A549 (cell line): ENCODE data around the gene BRPF3. TPM values are rescaled to one million over a fixed set of nuclear protein-coding genes. Genes with fewer than 3 reads are reported as not detected.
"Not testable (repeated sequence)": the region's sequence is repeated elsewhere in the genome, so short reads cannot be mapped to it uniquely, and the experiment has no call there.

Experiments used
- ATAC-seq, 2 experiments: fragments of 200-7000 bp in 1 of 2; fragments of >200 bp in 1 of 2; cut with Nextera tagmentation in 1 of 2; cut with Tn5 transposase in 1 of 2; 3 replicates each; pipeline versions ENCODE4 v1.8.0 to v1.9.1; 2018 to 2020; ENCODE audit warnings: mild to moderate bottlenecking in 1 of 2, moderate library complexity in 1 of 2
- CTCF ChIA-PET: fragments of 300-600 bp; sonication (Branson Sonifier 250); formaldehyde crosslinking; extraction: SDS; loops from one replicate; lab custom pipeline; 2021; ENCODE audit warnings: antibody characterized with exemption, inconsistent platforms; lab: Yijun Ruan, JAX
- POLR2A ChIA-PET: fragments of 350-600 bp; formaldehyde crosslinking; extraction: SDS; loops from one replicate; lab custom pipeline; 2021; ENCODE audit warnings: antibody characterized with exemption, inconsistent platforms; lab: Yijun Ruan, JAX
- DNase-seq, 2 experiments: peaks; one replicate each; pipeline versions ENCODE4 v3.0.0 to v3.0.0-alpha.2; 2011 to 2016; ENCODE audit warnings: low read depth in 1 of 2, low spot score in 1 of 2
- FAIRE-seq: peaks from 2 replicates; lab custom pipeline; 2011; peaks lifted over from hg19 to GRCh38; lab: Jason Lieb, UNC
- H3K27ac ChIP-seq, 2 experiments: fragments of >200 bp; sonication (Bioruptor Twin); formaldehyde crosslinking; 3 replicates each; pipeline ENCODE4 v1.5.1; 2016 to 2017
- H3K4me1 ChIP-seq: fragments of >200 bp; sonication (Bioruptor Twin); formaldehyde crosslinking; 3 replicates; pipeline ENCODE4 v1.6.1; 2016
- H3K4me2 ChIP-seq: fragments of >200 bp; sonication (Bioruptor Twin); formaldehyde crosslinking; 3 replicates; pipeline ENCODE4 v1.6.1; 2016
- H3K4me3 ChIP-seq: fragments of >200 bp; sonication (Bioruptor Twin); formaldehyde crosslinking; 3 replicates; pipeline ENCODE4 v1.5.1; 2016
- H3K9me3 ChIP-seq: fragments of >200 bp; sonication (Bioruptor Twin); formaldehyde crosslinking; 3 replicates; pipeline ENCODE4 v1.6.1; 2016
- CBX2 ChIP-seq: fragments of 200-600 bp; sonication (generic); IDR thresholded peaks from 2 replicates; pipeline ENCODE4 v1.6.1; 2016; ENCODE audit warnings: low read depth, mild to moderate bottlenecking, borderline replicate concordance
- CEBPB ChIP-seq, 2 experiments: fragments of >200 bp in 1 of 2; sonication (Bioruptor Twin) in 1 of 2; formaldehyde crosslinking in 1 of 2; IDR thresholded peaks; 2 replicates each; pipeline ENCODE4 v1.6.1; 2012 to 2016
- EP300 ChIP-seq, 2 experiments: fragments of >200 bp; sonication (Bioruptor Twin); formaldehyde crosslinking; IDR thresholded peaks; 2 replicates in 1 of 2; 3 replicates in 1 of 2; pipeline ENCODE4 v1.6.1; 2016 to 2017
- ESRRA ChIP-seq: fragments of 150-350 bp; IDR thresholded peaks from 2 replicates; pipeline ENCODE4 v1.6.1; 2014; ENCODE audit warnings: mild to moderate bottlenecking, low read length, borderline replicate concordance
- FOSL2 ChIP-seq, 2 experiments: fragments of 450-650 bp in 1 of 2; fragments of >200 bp in 1 of 2; sonication (Bioruptor Twin) in 1 of 2; formaldehyde crosslinking; IDR thresholded peaks; 2 replicates each; pipeline versions ENCODE4 v1.5.0 to v1.6.1; 2016 to 2020; ENCODE audit warnings: mild to moderate bottlenecking in 1 of 2, moderate library complexity in 1 of 2
- FOXS1 ChIP-seq: fragments of 250-450 bp; sonication (Bioruptor Pico); IDR thresholded peaks from 2 replicates; pipeline ENCODE4 v1.5.0; 2020; ENCODE audit warnings: mild to moderate bottlenecking, moderate library complexity
- GATA3 ChIP-seq: IDR thresholded peaks from 2 replicates; pipeline ENCODE4 v1.6.1; 2012; ENCODE audit warnings: borderline replicate concordance
- HOXA7 ChIP-seq: fragments of 250-450 bp; sonication (Bioruptor Pico); IDR thresholded peaks from 2 replicates; pipeline ENCODE4 v1.5.0; 2020; ENCODE audit warnings: mild to moderate bottlenecking, moderate library complexity
- JUN ChIP-seq, 2 experiments: fragments of >200 bp; sonication (Bioruptor Twin); formaldehyde crosslinking; IDR thresholded peaks; 2 replicates in 1 of 2; 3 replicates in 1 of 2; pipeline ENCODE4 v1.6.1; 2016 to 2017
- JUNB ChIP-seq: fragments of >200 bp; sonication (Bioruptor Twin); formaldehyde crosslinking; IDR thresholded peaks from 2 replicates; pipeline ENCODE4 v1.6.1; 2016
- KDM1A ChIP-seq: fragments of 200-600 bp; sonication (generic); IDR thresholded peaks from 2 replicates; pipeline ENCODE4 v1.6.1; 2016; ENCODE audit warnings: low read depth, mild to moderate bottlenecking
- NPAS2 ChIP-seq: fragments of 250-450 bp; sonication (Bioruptor Pico); IDR thresholded peaks from 2 replicates; pipeline ENCODE4 v1.8.0; 2022; ENCODE audit warnings: mild to moderate bottlenecking, moderate library complexity, borderline replicate concordance
- PHF8 ChIP-seq: fragments of 200-600 bp; sonication (generic); IDR thresholded peaks from 2 replicates; pipeline ENCODE4 v1.6.1; 2016; ENCODE audit warnings: low read depth, mild to moderate bottlenecking, antibody characterized with exemption, moderate library complexity, borderline replicate concordance
- POLR2AphosphoS2 ChIP-seq: conservative IDR thresholded peaks from 2 replicates; pipeline ENCODE4 v1.6.1; 2012; ENCODE audit warnings: low read length, improper control_type of control experiment, inconsistent platforms
- RAD21 ChIP-seq, 2 experiments: fragments of >200 bp in 1 of 2; sonication (Bioruptor Twin) in 1 of 2; formaldehyde crosslinking in 1 of 2; IDR thresholded peaks in 1 of 2; conservative IDR thresholded peaks in 1 of 2; 2 replicates in 1 of 2; 3 replicates in 1 of 2; pipeline ENCODE4 v1.6.1; 2012 to 2018; ENCODE audit warnings: inconsistent platforms in 1 of 2
- RARB ChIP-seq: fragments of 250-450 bp; sonication (Bioruptor Pico); IDR thresholded peaks from 2 replicates; pipeline ENCODE4 v1.8.0; 2021; ENCODE audit warnings: mild to moderate bottlenecking, moderate library complexity
- RNF2 ChIP-seq: fragments of 200-600 bp; sonication (generic); IDR thresholded peaks from 2 replicates; pipeline ENCODE4 v1.6.1; 2016; ENCODE audit warnings: low read depth, mild to moderate bottlenecking, antibody characterized with exemption, moderate library complexity, borderline replicate concordance
- WGBS: methylation state at CpG from one replicate; pipeline ENCODE4 v1.1.6; 2017; ENCODE audit errors: missing lambda C conversion rate; 5-methylcytosine and 5-hydroxymethylcytosine counted together
- polyA plus RNA-seq, 4 experiments: library from polyadenylated mRNA; depleted of rRNA in 3 of 4; stranded (reverse); fragments of >200 nt; fragmentation: RNase III in 1 of 4; extraction: RNeasy Plus Mini Kit Qiagen cat#74134 plus additional on column Dnase treatment in 1 of 4; gene quantifications; 2 replicates in 3 of 4; 3 replicates in 1 of 4; pipeline ENCODE4 v1.2.3, GENCODE V29; 2011 to 2017
- TF ChIP-seq, protein P1 (sequence below): fragments of 150-350 bp; IDR thresholded peaks from 2 replicates; pipeline ENCODE4 v1.6.1; 2014; ENCODE audit warnings: low read depth, mild to moderate bottlenecking, low read length
- TF ChIP-seq, protein P2 (sequence below): IDR thresholded peaks from 2 replicates; pipeline ENCODE4 v1.6.1; 2012; ENCODE audit warnings: low read depth, borderline replicate concordance
- TF ChIP-seq, protein P3 (sequence below): fragments of >200 bp; sonication (Bioruptor Twin); formaldehyde crosslinking; IDR thresholded peaks from 2 replicates; pipeline ENCODE4 v1.6.1; 2016
- TF ChIP-seq, protein P4 (sequence below): fragments of >200 bp; sonication (Bioruptor Twin); formaldehyde crosslinking; IDR thresholded peaks from 3 replicates; pipeline ENCODE4 v1.6.1; 2016

BRPF3 gene
- polyA plus RNA-seq, 2 of the 4 experiments (the other 2 are of a cell fraction), result 9.8 to 11.2 TPM

DNA sequence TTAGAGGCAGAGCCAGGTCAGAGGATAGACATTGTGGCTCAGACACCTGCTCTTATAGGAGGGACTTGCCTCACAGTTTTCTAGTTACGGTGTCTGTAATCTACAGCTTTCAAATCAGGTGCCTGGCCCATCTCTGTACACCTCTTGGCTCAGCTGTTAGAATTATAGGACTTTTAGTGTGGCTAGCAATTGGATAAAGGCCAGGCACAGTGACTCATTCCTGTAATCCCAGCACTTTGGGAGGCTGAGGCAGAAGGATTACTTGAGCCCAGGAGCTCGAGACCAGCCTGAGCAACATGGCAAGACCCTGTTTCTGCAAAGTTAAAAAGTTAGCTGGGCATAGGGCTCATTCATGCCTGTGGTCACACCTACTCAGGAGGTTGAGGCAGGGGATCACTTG, 20.0 kb downstream of the BRPF3 start:
- no peak overlapping the region for H3K27ac ChIP-seq

DNA sequence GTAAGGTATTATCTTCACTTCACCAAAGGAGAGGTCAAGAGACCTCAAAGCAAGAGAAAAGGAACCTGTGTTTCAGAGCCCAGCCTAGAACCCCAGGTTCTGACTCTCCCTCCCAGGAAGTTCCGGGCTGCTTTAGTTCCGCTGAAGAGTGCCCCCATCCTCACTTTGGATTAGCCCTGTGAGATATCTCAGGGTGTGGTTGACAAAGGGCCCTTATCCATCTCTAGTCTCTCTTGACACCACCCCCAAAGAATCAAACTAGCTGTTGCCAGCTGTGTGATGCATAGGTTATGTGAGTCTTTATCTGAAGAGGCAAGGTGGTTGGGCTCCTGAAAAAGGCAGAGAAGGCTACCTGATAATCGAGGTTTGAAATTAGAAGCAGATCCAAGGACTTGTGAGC, 20.6 kb downstream of the BRPF3 start:
- DNase-seq (no peak), FAIRE-seq (no peak), ATAC-seq (no peak)
- H3K4me3 ChIP-seq, result no peak overlapping the region
- TF ChIP-seq GATA3 (no peak), JUN (IDR thresholded peaks at IDR 0.05) (no peak), RNF2 (no peak), JUNB (no peak), EP300 (IDR thresholded peaks at IDR 0.05) (no peak)
- CTCF ChIA-PET, result no interaction called here
- H3K4me1 ChIP-seq, result no peaks in the 10 kb centered on the region
- POLR2A ChIA-PET, result no interaction called here
- WGBS, result 66% methylated on average over 3 of the region's 3 CpGs
- H3K9me3 ChIP-seq, result no peaks in the 10 kb centered on the region
- H3K27ac ChIP-seq, result no peak overlapping the region
- H3K4me2 ChIP-seq, result no peak overlapping the region

More for the DNA sequence above, 20.0 kb downstream of the BRPF3 start:
- FAIRE-seq (no peak), ATAC-seq (no peak), DNase-seq (no peak)
- H3K4me2 ChIP-seq, result no peak overlapping the region
- no peaks in the 10 kb centered on the region for H3K4me1 ChIP-seq
- POLR2A ChIA-PET, result no interaction called here
- WGBS, result 90% methylated on average over 2 of the region's 2 CpGs
- no peak overlapping the region for H3K4me3 ChIP-seq
- CTCF ChIA-PET, result interaction anchor here (2.2 kb wide), 1 partner anchor 10 kb away, joined by 7 read pairs; no protein-coding TSS in a partner anchor
- TF ChIP-seq HOXA7 (CRISPR knock-in tag) (no peak), KDM1A (no peak), FOXS1 (CRISPR knock-in tag) (no peak), CBX2 (no peak), RARB (CRISPR knock-in tag) (no peak), GATA3 (no peak), CEBPB (IDR thresholded peaks at IDR 0.05) (no peak), POLR2AphosphoS2 (no peak), RAD21 (conservative IDR thresholded peaks at IDR 0.05 in 1 of 2, IDR thresholded peaks at IDR 0.05 in 1 of 2) (no peak), NPAS2 (CRISPR knock-in tag) (no peak)
- TF ChIP-seq, protein P1, sequence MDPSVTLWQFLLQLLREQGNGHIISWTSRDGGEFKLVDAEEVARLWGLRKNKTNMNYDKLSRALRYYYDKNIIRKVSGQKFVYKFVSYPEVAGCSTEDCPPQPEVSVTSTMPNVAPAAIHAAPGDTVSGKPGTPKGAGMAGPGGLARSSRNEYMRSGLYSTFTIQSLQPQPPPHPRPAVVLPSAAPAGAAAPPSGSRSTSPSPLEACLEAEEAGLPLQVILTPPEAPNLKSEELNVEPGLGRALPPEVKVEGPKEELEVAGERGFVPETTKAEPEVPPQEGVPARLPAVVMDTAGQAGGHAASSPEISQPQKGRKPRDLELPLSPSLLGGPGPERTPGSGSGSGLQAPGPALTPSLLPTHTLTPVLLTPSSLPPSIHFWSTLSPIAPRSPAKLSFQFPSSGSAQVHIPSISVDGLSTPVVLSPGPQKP, result no peak
- TF ChIP-seq, protein P2, sequence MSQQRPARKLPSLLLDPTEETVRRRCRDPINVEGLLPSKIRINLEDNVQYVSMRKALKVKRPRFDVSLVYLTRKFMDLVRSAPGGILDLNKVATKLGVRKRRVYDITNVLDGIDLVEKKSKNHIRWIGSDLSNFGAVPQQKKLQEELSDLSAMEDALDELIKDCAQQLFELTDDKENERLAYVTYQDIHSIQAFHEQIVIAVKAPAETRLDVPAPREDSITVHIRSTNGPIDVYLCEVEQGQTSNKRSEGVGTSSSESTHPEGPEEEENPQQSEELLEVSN, result no peak
- no peaks in the 10 kb centered on the region for H3K9me3 ChIP-seq

DNA sequence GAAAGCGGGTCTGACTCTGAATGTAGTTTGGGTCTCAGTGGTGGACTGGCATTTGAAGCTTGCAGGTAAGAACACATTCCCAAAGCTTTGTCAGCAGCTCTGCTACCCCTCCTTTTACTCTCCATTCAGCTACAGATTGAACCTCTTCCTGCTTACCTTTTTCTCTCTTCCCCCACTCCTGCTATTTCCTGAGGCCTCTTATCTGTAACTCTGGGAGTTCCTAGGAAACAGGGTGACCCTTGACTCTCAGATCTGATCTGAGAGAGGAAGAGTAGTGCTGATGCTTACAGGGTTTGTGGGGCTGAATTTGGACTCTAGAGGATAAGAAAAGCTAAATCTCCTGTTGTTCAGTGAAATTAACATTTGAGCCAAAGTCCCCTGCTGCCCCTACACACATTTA, 21.4 kb downstream of the BRPF3 start:
- 100% methylated on average over 1 of the region's 1 CpG for WGBS
- H3K4me3 ChIP-seq, result no peak overlapping the region
- ATAC-seq (no peak), FAIRE-seq (no peak), DNase-seq (no peak)
- no peaks in the 10 kb centered on the region for H3K4me1 ChIP-seq
- no peak for TF ChIP-seq FOSL2 (IDR thresholded peaks at IDR 0.05)
- TF ChIP-seq FOSL2 (CRISPR knock-in tag; IDR thresholded peaks at IDR 0.05), result no peak
- TF ChIP-seq KDM1A, result no peak
- no peak for TF ChIP-seq RARB (CRISPR knock-in tag)
- no peak for TF ChIP-seq PHF8
- TF ChIP-seq, protein P3, sequence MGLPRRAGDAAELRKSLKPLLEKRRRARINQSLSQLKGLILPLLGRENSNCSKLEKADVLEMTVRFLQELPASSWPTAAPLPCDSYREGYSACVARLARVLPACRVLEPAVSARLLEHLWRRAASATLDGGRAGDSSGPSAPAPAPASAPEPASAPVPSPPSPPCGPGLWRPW, result no peak
- TF ChIP-seq ESRRA, result no peak
- TF ChIP-seq, protein P4, sequence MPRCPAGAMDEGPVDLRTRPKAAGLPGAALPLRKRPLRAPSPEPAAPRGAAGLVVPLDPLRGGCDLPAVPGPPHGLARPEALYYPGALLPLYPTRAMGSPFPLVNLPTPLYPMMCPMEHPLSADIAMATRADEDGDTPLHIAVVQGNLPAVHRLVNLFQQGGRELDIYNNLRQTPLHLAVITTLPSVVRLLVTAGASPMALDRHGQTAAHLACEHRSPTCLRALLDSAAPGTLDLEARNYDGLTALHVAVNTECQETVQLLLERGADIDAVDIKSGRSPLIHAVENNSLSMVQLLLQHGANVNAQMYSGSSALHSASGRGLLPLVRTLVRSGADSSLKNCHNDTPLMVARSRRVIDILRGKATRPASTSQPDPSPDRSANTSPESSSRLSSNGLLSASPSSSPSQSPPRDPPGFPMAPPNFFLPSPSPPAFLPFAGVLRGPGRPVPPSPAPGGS, result no peak
- H3K4me2 ChIP-seq, result no peak overlapping the region
- no peak overlapping the region for H3K27ac ChIP-seq
- no peaks in the 10 kb centered on the region for H3K9me3 ChIP-seq
- ChIA-PET POLR2A (no interaction called here), CTCF (interaction anchor here (1.5 kb wide), 1 partner anchor 19 kb away, joined by 3 read pairs; no protein-coding TSS in a partner anchor)

DNA sequence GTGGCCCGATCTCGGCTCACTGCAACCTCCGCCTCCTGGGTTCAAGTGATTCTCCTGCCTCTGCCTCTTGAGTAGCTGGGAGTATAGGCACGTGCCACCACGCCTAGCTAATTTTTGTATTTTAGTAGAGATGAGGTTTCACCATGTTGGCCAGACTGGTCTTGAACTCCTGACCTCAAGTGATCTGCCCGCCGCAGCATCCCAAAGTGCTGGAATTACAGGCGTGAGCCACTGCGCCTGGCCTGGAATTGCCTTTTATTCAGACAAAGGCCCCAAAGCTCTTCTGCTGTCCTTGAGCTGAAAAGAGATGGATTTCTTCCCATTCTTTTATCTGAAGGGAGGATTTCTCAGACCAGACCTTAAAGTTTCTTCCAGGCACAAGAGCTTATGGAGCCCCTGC, 22.0 kb downstream of the BRPF3 start:
- WGBS, result 89% methylated on average over 9 of the region's 9 CpGs
- CTCF ChIA-PET, result interaction anchor here (1.5 kb wide), 1 partner anchor 18 kb away, joined by 3 read pairs; no protein-coding TSS in a partner anchor
- H3K4me1 ChIP-seq, FAIRE-seq, H3K4me3 ChIP-seq, H3K27ac ChIP-seq, POLR2A ChIA-PET, H3K9me3 ChIP-seq, H3K4me2 ChIP-seq, ATAC-seq, DNase-seq: not testable (repeated sequence)
